Measurements from ENCODE around the gene CRIM1.

Gene CRIM1

GRCh38 chr2:36427790-36428243 is 72.2 kb downstream of the CRIM1 start:
- no peak for DNase-seq

GRCh38 chr2:36430549-36430948 is 75.0 kb downstream of the CRIM1 start:
- DNase-seq, result no peak

GRCh38 chr2:36432479-36432878 is 76.9 kb downstream of the CRIM1 start:
- DNase-seq, result no peak

GRCh38 chr2:36433311-36434217 is 78.0 kb downstream of the CRIM1 start:
- no peak for DNase-seq

- DNase-seq, result no peak
These were observed 82.9 kb downstream of the CRIM1 start for GRCh38 chr2:36438449-36438977.

GRCh38 chr2:36439084-36439483 is 83.5 kb downstream of the CRIM1 start:
- DNase-seq, result no peak

- DNase-seq, result no peak
These were observed 85.6 kb downstream of the CRIM1 start for GRCh38 chr2:36441065-36441625.

GRCh38 chr2:36441816-36442215 is 86.2 kb downstream of the CRIM1 start:
- no peak for DNase-seq

GRCh38 chr2:36444216-36444936 is 88.8 kb downstream of the CRIM1 start:
- no peak for DNase-seq

- no peak for DNase-seq
These were observed 89.7 kb downstream of the CRIM1 start for GRCh38 chr2:36445185-36445866.

GRCh38 chr2:36446294-36446693 is 90.7 kb downstream of the CRIM1 start:
- no peak for DNase-seq

- no peak for DNase-seq
These were observed 93.6 kb downstream of the CRIM1 start for GRCh38 chr2:36449213-36449612.

- no peak for DNase-seq
These were observed 94.4 kb downstream of the CRIM1 start for GRCh38 chr2:36449943-36450392.

GRCh38 chr2:36450466-36451196 is 95.1 kb downstream of the CRIM1 start:
- DNase-seq, result no peak

GRCh38 chr2:36451512-36451911 is 95.9 kb downstream of the CRIM1 start:
- DNase-seq, result no peak

GRCh38 chr2:36452260-36452659 is 96.7 kb downstream of the CRIM1 start:
- DNase-seq, result no peak

GRCh38 chr2:36453652-36454051 is 98.1 kb downstream of the CRIM1 start:
- DNase-seq, result no peak

- no peak for DNase-seq
These were observed 99.4 kb downstream of the CRIM1 start for GRCh38 chr2:36455011-36455410.

GRCh38 chr2:36455788-36456187 is 100.2 kb downstream of the CRIM1 start:
- DNase-seq, result no peak

- DNase-seq, result no peak
These were observed 100.9 kb downstream of the CRIM1 start for GRCh38 chr2:36456227-36457175.

GRCh38 chr2:36458106-36458505 is 102.5 kb downstream of the CRIM1 start:
- no peak for DNase-seq

All from NCI-H1436 (cell line).